HG02798 (cell line): ENCODE results near the gene MAGI1.
"Not testable (repeated sequence)": the region's sequence is repeated elsewhere in the genome, so short reads cannot be mapped to it uniquely, and the experiment has no call there.

Experiments used
- ATAC-seq: cut with Tn5 transposase; IDR thresholded peaks from one replicate; pipeline ENCODE4 v1.9.1; 2021; ENCODE audit warnings: mild to moderate bottlenecking; ENCODE audit not compliant: unreplicated experiment, poor library complexity

Gene MAGI1

GRCh38 chr3:65914740-65915367 is 123.9 kb downstream of the MAGI1 start:
- no peak for ATAC-seq

GRCh38 chr3:65914032-65914739 is 124.5 kb downstream of the MAGI1 start:
- no peak for ATAC-seq

- no peak for ATAC-seq
Observed at GRCh38 chr3:65912647-65913046, 126.1 kb downstream of the MAGI1 start.

- no peak for ATAC-seq
Observed at GRCh38 chr3:65908588-65908987, 130.1 kb downstream of the MAGI1 start.

GRCh38 chr3:65907232-65908130 is 131.2 kb downstream of the MAGI1 start:
- ATAC-seq = no peak

- ATAC-seq = no peak
Observed at GRCh38 chr3:65905771-65906170, 132.9 kb downstream of the MAGI1 start.

GRCh38 chr3:65904016-65904415 is 134.7 kb downstream of the MAGI1 start:
- ATAC-seq = no peak

- no peak for ATAC-seq
Observed at GRCh38 chr3:65902304-65902793, 136.4 kb downstream of the MAGI1 start.

GRCh38 chr3:65901226-65901625 is 137.5 kb downstream of the MAGI1 start:
- ATAC-seq = no peak

- no peak for ATAC-seq
Observed at GRCh38 chr3:65899226-65899625, 139.5 kb downstream of the MAGI1 start.

GRCh38 chr3:65897766-65898165 is 141.0 kb downstream of the MAGI1 start:
- no peak for ATAC-seq

GRCh38 chr3:65896321-65896720 is 142.4 kb downstream of the MAGI1 start:
- ATAC-seq = no peak

GRCh38 chr3:65894679-65895453 is 143.9 kb downstream of the MAGI1 start:
- ATAC-seq = no peak

- no peak for ATAC-seq
Observed at GRCh38 chr3:65894126-65894525, 144.6 kb downstream of the MAGI1 start.

GRCh38 chr3:65893631-65894030 is 145.1 kb downstream of the MAGI1 start:
- ATAC-seq = no peak

- ATAC-seq = not testable (repeated sequence)
Observed at GRCh38 chr3:65891477-65891876, 147.2 kb downstream of the MAGI1 start.

- no peak for ATAC-seq
Observed at GRCh38 chr3:65890328-65890727, 148.4 kb downstream of the MAGI1 start.

- no peak for ATAC-seq
Observed at GRCh38 chr3:65889707-65890099, 149.0 kb downstream of the MAGI1 start.

GRCh38 chr3:65888980-65889706 is 149.6 kb downstream of the MAGI1 start:
- ATAC-seq = no peak

- no peak for ATAC-seq
Observed at GRCh38 chr3:65888196-65888595, 150.5 kb downstream of the MAGI1 start.
